Body of pancreas (tissue), 4 donors: Measurements from ENCODE around the gene TATDN2. TPM values are rescaled to one million over a fixed set of nuclear protein-coding genes. Genes with fewer than 3 reads are reported as not detected.

Experiments
- ATAC-seq: fragments of 150-250 bp; one replicate; pipeline ENCODE4 v1.9.1; 2016
- DNase-seq, 4 donors: peaks; one replicate each; pipeline ENCODE4 v3.0.0-alpha.2; 2019
- H3K27ac ChIP-seq, 4 donors: fragments of 200-600 bp; sonication (generic); 1 replicate in 3 of 4; 2 replicates in 1 of 4; pipeline versions ENCODE4 v1.5.1 to v1.6.1; 2016 to 2019; ENCODE audit warnings: mild to moderate bottlenecking in 1 of 4, mixed read lengths in 1 of 4, moderate library complexity in 1 of 4
- H3K27me3 ChIP-seq, 2 donors: fragments of 200-600 bp; sonication (generic); one replicate each; pipeline ENCODE4 v1.6.0; 2016; ENCODE audit warnings: mild to moderate bottlenecking in 1 of 2
- H3K36me3 ChIP-seq, 2 donors: fragments of 200-600 bp; sonication (generic); replicated peaks in 1 of 2; 2 replicates each; pipeline ENCODE4 v1.5.1; 2016; ENCODE audit warnings: low read depth in 2 of 2; ENCODE audit not compliant: insufficient read depth in 1 of 2
- H3K4me1 ChIP-seq: fragments of 200-600 bp; sonication (generic); one replicate; pipeline ENCODE4 v1.6.0; 2016
- H3K4me3 ChIP-seq, 2 donors: fragments of 200-600 bp; sonication (generic); 1 replicate in 1 of 2; 2 replicates in 1 of 2; pipeline ENCODE4 v1.5.1; 2016 to 2019
- H3K9me3 ChIP-seq, 3 donors: fragments of 200-600 bp; sonication (generic); 1 replicate in 2 of 3; 2 replicates in 1 of 3; pipeline ENCODE4 v1.5.1; 2016
- POLR2A ChIP-seq, 3 donors: fragments of 450-650 bp; IDR thresholded peaks; one replicate each; pipeline ENCODE4 v1.6.1; 2016; ENCODE audit warnings: antibody characterized with exemption in 3 of 3, mild to moderate bottlenecking in 2 of 3
- whole genome bisulfite sequencing, 2 donors: methylation state at CpG; one replicate each; pipeline ENCODE4 v1.1.5; 2017; 5-methylcytosine and 5-hydroxymethylcytosine counted together
- intact Hi-C: fragments of 100-400 bp; cut with DNase I; formaldehyde crosslinking; loops from one replicate; pipeline ENCODE4 v1.15.1; 2023
- total RNA-seq, 2 donors: library from RNA; depleted of rRNA; stranded (reverse); fragments of >200 nt; gene quantifications; one replicate each; pipeline ENCODE4 v1.1.0, GENCODE V29; 2016
- TF ChIP-seq, protein P1 (sequence below), 7 experiments: fragments of 450-650 bp in 4 of 7; fragments of 200-600 bp in 3 of 7; sonication (generic) in 3 of 7; IDR thresholded peaks; one replicate each; pipeline ENCODE4 v1.5.1; 2016 to 2019; ENCODE audit warnings: antibody characterized with exemption in 7 of 7

TATDN2 gene
- total RNA-seq, 2 donors from 2014 or later = 15.3 to 19.8 TPM

GRCh38 chr3:10321630-10322351, 73.5 kb downstream of the TATDN2 start:
- DNase-seq = no peak
- 83 to 92% methylated on average over 5 to 8 of the region's 8 CpGs for WGBS, 2 donors
- peak overlapping the region in 3 of 4 donors; percentile 70 to 89 (median 85) for H3K27ac ChIP-seq
- H3K4me3 ChIP-seq = no peak overlapping the region
- TF ChIP-seq, protein P1, sequence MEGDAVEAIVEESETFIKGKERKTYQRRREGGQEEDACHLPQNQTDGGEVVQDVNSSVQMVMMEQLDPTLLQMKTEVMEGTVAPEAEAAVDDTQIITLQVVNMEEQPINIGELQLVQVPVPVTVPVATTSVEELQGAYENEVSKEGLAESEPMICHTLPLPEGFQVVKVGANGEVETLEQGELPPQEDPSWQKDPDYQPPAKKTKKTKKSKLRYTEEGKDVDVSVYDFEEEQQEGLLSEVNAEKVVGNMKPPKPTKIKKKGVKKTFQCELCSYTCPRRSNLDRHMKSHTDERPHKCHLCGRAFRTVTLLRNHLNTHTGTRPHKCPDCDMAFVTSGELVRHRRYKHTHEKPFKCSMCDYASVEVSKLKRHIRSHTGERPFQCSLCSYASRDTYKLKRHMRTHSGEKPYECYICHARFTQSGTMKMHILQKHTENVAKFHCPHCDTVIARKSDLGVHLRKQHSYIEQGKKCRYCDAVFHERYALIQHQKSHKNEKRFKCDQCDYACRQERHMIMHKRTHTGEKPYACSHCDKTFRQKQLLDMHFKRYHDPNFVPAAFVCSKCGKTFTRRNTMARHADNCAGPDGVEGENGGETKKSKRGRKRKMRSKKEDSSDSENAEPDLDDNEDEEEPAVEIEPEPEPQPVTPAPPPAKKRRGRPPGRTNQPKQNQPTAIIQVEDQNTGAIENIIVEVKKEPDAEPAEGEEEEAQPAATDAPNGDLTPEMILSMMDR (IDR thresholded peaks at IDR 0.05) = no peak
- no peak for TF ChIP-seq POLR2A (IDR thresholded peaks at IDR 0.05)
- H3K9me3 ChIP-seq = no peaks in the 10 kb centered on the region
- H3K27me3 ChIP-seq = no peaks in the 10 kb centered on the region
- H3K4me1 ChIP-seq = peaks cover 26% of the 10 kb centered on the region
- no peak for ATAC-seq
- intact Hi-C loops = no loop called here
- H3K36me3 ChIP-seq = no peaks in the 10 kb centered on the region

GRCh38 chr3:10322352-10322710, 74.1 kb downstream of the TATDN2 start:
- 73 to 93% methylated on average over 1 of the region's 1 CpG for WGBS, 2 donors
- DNase-seq (no peak), ATAC-seq (no peak)
- H3K27me3 ChIP-seq = no peaks in the 10 kb centered on the region
- H3K4me3 ChIP-seq = no peak overlapping the region
- H3K36me3 ChIP-seq = no peaks in the 10 kb centered on the region
- TF ChIP-seq POLR2A (IDR thresholded peaks at IDR 0.05) = no peak
- TF ChIP-seq, protein P1 (IDR thresholded peaks at IDR 0.05) = peak in 1 of 7 experiments; percentile 5
- intact Hi-C loops = no loop called here
- H3K9me3 ChIP-seq = no peaks in the 10 kb centered on the region
- peaks cover 22% of the 10 kb centered on the region for H3K4me1 ChIP-seq
- H3K27ac ChIP-seq = no peak overlapping the region

DNA sequence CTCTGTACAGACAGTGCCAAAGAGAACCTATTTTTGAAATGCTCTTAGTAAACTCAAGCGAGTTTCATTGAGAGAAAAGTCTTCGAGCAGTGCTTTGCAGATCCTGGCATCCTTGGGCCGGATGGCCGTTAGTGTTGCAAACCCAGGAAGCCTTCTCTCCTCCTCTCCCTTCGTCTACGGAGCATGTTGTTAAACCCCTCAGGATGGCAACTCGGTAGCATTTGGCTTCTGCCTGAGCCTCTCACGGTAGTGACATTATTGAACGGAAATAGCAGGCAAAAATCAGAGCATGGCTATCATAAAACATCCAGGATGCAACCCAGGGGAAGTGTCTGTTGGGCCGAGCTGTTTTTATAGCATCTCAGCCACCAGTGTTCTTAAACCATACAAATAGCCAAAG, 79.3 kb downstream of the TATDN2 start:
- Histone ChIP-seq H3K4me3 (no peak overlapping the region), H3K27ac (no peak overlapping the region), H3K36me3 (no peaks in the 10 kb centered on the region), H3K27me3 (peaks cover 0 to 4% of the 10 kb centered on the region in 2 donors), H3K4me1 (no peaks in the 10 kb centered on the region), H3K9me3 (no peaks in the 10 kb centered on the region)
- TF ChIP-seq, protein P1 (IDR thresholded peaks at IDR 0.05) = no peak
- TF ChIP-seq POLR2A (IDR thresholded peaks at IDR 0.05) = no peak
- DNase-seq (no peak), ATAC-seq (no peak)
- intact Hi-C loops = no loop called here
- 45 to 54% methylated on average over 10 of the region's 10 CpGs for WGBS, 2 donors

DNA sequence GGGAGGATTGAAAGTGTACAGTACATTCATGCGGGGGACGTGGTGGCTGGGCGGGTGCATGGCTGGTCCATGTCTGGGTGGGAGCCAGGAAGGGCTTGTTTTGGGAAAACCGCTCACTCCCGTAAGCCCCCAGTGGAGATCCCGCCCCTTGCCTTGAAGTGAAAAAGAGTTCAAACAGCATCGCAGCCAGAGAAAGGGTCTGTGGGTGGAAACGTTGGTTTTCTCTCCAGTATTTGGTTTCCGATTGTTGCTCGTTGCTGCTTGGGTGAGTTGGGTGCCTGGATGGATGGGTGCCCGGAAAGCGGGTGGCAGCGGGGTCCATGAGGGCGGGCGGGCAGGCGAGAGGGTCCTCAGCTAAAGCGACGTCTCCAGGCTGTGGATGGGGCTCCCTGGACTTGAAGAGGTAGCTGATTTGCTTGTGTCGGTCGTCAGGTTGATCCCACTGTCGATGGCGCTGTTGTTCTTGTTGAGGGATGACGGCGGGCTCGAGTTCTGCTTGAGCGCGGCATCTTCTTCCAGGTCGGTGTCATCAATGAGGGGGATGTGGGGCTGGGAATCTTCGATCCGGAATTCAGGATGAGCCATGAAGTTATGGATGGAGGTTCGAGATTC, 80.3 kb downstream of the TATDN2 start:
- H3K27me3 ChIP-seq = peaks cover 0 to 4% of the 10 kb centered on the region in 2 donors
- no peak for DNase-seq
- no peaks in the 10 kb centered on the region for H3K9me3 ChIP-seq
- no peak overlapping the region for H3K27ac ChIP-seq
- no peak overlapping the region for H3K4me3 ChIP-seq
- no peak for ATAC-seq
- no peaks in the 10 kb centered on the region for H3K36me3 ChIP-seq
- WGBS, 2 donors = 18 to 34% methylated on average over 27 to 31 of the region's 31 CpGs
- TF ChIP-seq POLR2A (IDR thresholded peaks at IDR 0.05) = no peak
- TF ChIP-seq, protein P1 (IDR thresholded peaks at IDR 0.05) = no peak
- H3K4me1 ChIP-seq = no peaks in the 10 kb centered on the region
- intact Hi-C loops = no loop called here
